ENCODE results near the gene BSX.

GRCh38 chr11:122933416-122933815 lies 48.2 kb downstream of the BSX start:
- TF ChIP-seq ZNF274 (IDR thresholded peaks at IDR 0.05; ENCODE audit: low read depth, low read length): no peak
- TF ChIP-seq SUZ12 (IDR thresholded peaks at IDR 0.05; ENCODE audit: extremely low read depth, insufficient read depth, insufficient read length): no peak

Data from NT2/D1 (cell line).